ENCODE measurements around the gene TMUB1.

DNA sequence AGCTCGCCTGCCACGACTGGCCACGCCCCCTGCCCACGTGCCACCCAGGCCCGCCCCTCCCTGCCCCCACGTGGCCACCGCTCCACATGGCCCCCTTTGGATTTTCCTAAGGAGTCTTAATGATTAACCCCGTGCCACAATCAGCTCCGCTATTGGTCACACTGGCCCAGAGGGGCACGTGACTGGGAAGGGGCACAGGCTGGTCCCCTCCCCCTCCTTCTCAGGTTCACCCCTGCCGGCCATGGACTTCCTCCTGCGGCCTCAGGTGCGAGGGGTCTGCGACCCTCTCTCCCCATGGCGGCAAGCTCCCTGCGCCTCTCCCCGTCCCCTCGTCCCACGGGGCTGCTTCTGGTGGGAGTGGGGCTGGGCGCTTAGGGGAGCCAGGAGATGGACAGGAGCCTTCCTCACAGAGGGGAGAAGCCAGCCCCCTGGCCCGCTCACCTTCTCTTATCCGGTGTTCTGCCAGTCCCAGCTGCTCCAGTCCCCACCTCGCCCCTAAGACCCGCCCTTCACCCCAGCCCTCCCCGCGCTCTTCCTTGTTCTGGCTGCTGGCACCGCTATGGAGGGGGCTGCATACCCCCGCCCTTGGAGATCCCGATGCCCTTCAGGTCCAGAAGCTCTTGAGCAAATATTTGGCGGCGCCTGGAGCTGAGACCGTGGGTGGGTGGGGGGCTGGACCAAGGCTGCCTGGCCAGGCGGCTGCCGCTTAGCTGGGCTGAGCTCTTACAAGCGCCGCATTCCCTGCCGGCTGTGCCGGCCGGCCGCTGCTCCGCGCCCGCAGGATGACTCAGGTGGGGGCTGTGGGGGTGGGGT lies 20.7 kb downstream of the TMUB1 start:
- TF ChIP-seq POLR2A (IDR thresholded peaks at IDR 0.05), result no peak
- TF ChIP-seq, protein P1, sequence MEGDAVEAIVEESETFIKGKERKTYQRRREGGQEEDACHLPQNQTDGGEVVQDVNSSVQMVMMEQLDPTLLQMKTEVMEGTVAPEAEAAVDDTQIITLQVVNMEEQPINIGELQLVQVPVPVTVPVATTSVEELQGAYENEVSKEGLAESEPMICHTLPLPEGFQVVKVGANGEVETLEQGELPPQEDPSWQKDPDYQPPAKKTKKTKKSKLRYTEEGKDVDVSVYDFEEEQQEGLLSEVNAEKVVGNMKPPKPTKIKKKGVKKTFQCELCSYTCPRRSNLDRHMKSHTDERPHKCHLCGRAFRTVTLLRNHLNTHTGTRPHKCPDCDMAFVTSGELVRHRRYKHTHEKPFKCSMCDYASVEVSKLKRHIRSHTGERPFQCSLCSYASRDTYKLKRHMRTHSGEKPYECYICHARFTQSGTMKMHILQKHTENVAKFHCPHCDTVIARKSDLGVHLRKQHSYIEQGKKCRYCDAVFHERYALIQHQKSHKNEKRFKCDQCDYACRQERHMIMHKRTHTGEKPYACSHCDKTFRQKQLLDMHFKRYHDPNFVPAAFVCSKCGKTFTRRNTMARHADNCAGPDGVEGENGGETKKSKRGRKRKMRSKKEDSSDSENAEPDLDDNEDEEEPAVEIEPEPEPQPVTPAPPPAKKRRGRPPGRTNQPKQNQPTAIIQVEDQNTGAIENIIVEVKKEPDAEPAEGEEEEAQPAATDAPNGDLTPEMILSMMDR (IDR thresholded peaks at IDR 0.05), result no peak
- TF ChIP-seq POLR2AphosphoS5 (IDR thresholded peaks at IDR 0.05; ENCODE audit: insufficient read depth in 1 of 2, low read depth in 1 of 2), result no peak
